K562 (cell line): Measurements from ENCODE around the gene SORT1. TPM values are rescaled to one million over a fixed set of nuclear protein-coding genes. Genes with fewer than 3 reads are reported as not detected.

Source experiments
- ARID3A ChIP-seq: IDR thresholded peaks from 2 replicates; pipeline ENCODE4 v1.6.1; 2012; ENCODE audit warnings: low read depth, low read length, improper control_type of control experiment, borderline replicate concordance
- ATF1 ChIP-seq, 2 experiments: fragments of 450-650 bp in 1 of 2; IDR thresholded peaks; 2 replicates each; pipeline ENCODE4 v1.6.1; 2016; ENCODE audit warnings: missing compliant biosample characterization in 1 of 2, missing genetic modification characterization in 1 of 2
- DPF2 ChIP-seq: fragments of 450-650 bp; IDR thresholded peaks from 2 replicates; pipeline ENCODE4 v1.6.1; 2016
- ESRRA ChIP-seq: fragments of 450-650 bp; IDR thresholded peaks from 2 replicates; pipeline ENCODE4 v1.6.1; 2014; ENCODE audit warnings: low read depth, mild to moderate bottlenecking, moderate library complexity, borderline replicate concordance
- GATAD2A ChIP-seq: fragments of 450-650 bp; IDR thresholded peaks from 2 replicates; pipeline ENCODE4 v1.6.1; 2017
- HCFC1 ChIP-seq: IDR thresholded peaks from 2 replicates; pipeline ENCODE4 v1.6.1; 2012; ENCODE audit warnings: low read depth, low read length, improper control_type of control experiment
- JUND ChIP-seq, 2 experiments: IDR thresholded peaks; 2 replicates in 1 of 2; 3 replicates in 1 of 2; pipeline ENCODE4 v1.6.1; 2011; ENCODE audit warnings: borderline replicate concordance in 2 of 2, low read depth in 2 of 2, low read length in 2 of 2, improper control_type of control experiment in 1 of 2, missing biosample characterization in 1 of 2, missing genetic modification characterization in 1 of 2, missing genetic modification reagents in 1 of 2
- MAX ChIP-seq: sonication (generic); formaldehyde crosslinking; IDR thresholded peaks from 2 replicates; pipeline ENCODE4 v1.9.0; 2022; ENCODE audit warnings: mild to moderate bottlenecking, missing genetic modification reagents
- NCOA4 ChIP-seq: fragments of 450-650 bp; IDR thresholded peaks from 2 replicates; pipeline ENCODE4 v1.6.1; 2018; ENCODE audit warnings: mild to moderate bottlenecking; ENCODE audit not compliant: partially characterized antibody
- PHF20 ChIP-seq: fragments of 450-650 bp; IDR thresholded peaks from 2 replicates; pipeline ENCODE4 v1.6.1; 2018; ENCODE audit not compliant: partially characterized antibody
- PRDM10 ChIP-seq: fragments of 450-650 bp; IDR thresholded peaks from 2 replicates; pipeline ENCODE4 v1.6.1; 2018; ENCODE audit not compliant: partially characterized antibody
- TBL1XR1 ChIP-seq, 2 experiments: IDR thresholded peaks; 2 replicates each; pipeline ENCODE4 v1.6.1; 2012; ENCODE audit warnings: improper control_type of control experiment in 2 of 2, low read length in 2 of 2, mild to moderate bottlenecking in 1 of 2
- ZBTB2 ChIP-seq: fragments of 450-650 bp; IDR thresholded peaks from 2 replicates; pipeline ENCODE4 v1.6.1; 2016; ENCODE audit warnings: antibody characterized with exemption
- ZNF280B ChIP-seq: fragments of 250-450 bp; sonication (Bioruptor Pico); IDR thresholded peaks from 2 replicates; pipeline ENCODE4 v1.5.1; 2021; ENCODE audit warnings: mild to moderate bottlenecking
- ZNF347 ChIP-seq: fragments of 450-650 bp; formaldehyde crosslinking; IDR thresholded peaks from 2 replicates; pipeline ENCODE4 v1.4.0; 2020; ENCODE audit warnings: low read depth, mild to moderate bottlenecking, moderate library complexity
- ZNF512 ChIP-seq: IDR thresholded peaks from 2 replicates; pipeline ENCODE4 v1.6.1; 2016; ENCODE audit warnings: missing genetic modification characterization, missing compliant biosample characterization
- polyA plus RNA-seq, 8 experiments: library from polyadenylated mRNA; depleted of rRNA in 4 of 8; stranded (reverse) in 5 of 8; unstranded in 3 of 8; fragments of >200 nt; fragmentation: Nextera tagmentation in 2 of 8; fragmentation: Illumina TruSeq in 1 of 8; extraction: Ambion mirVana in 2 of 8; extraction: Trizol in 1 of 8; gene quantifications; 2 replicates each; pipeline versions ENCODE4 v1.2.1 to v1.2.3, GENCODE V29; 2011 to 2014; ENCODE audit warnings: inconsistent platforms in 1 of 8, missing spikeins in 1 of 8
- total RNA-seq, 7 experiments: library from RNA; depleted of rRNA in 6 of 7; stranded (reverse); fragments of >200 nt in 6 of 7; fragmentation: Illumina TruSeq in 2 of 7; extraction: Trizol in 2 of 7; gene quantifications; 2 replicates each; pipeline versions ENCODE4 v1.2.1 to v1.2.3, GENCODE V29; 2011 to 2021; ENCODE audit warnings: low replicate concordance in 1 of 7

SORT1 gene
- total and polyA plus RNA-seq, 9 of the 15 experiments (the other 6 are each of a cell fraction or from before 2014, with no cell fraction given), result 27.4 to 112 (median 65.0) TPM

- TF ChIP-seq PRDM10 (no peak), PHF20 (no peak), ESRRA (0 out of 2 replicates have a peak, but pooled peaks have one; percentile 10), HCFC1 (no peak), TBL1XR1 (IDR thresholded peaks at IDR 0.05; ENCODE audit: low read length in 2 of 2) (peak in 1 of 2 experiments; percentile 9; a peak in 1 of 4 replicates), ZNF347 (CRISPR knock-in tag) (no peak), ARID3A (no peak; the same call in 1 of the 2 replicates), ZNF280B (CRISPR knock-in tag) (no peak), ZNF512 (tag) (no peak), NCOA4 (no peak), ZBTB2 (0 out of 2 replicates have a peak, but pooled peaks have one; percentile 46), GATAD2A (no peak; the same call in 1 of the 2 replicates), MAX (CRISPR knock-in tag) (peak; percentile 16; the same call in 1 of the 2 replicates), DPF2 (peak; percentile 76), ATF1 (CRISPR knock-in tag; IDR thresholded peaks at IDR 0.05) (no peak), ATF1 (tag; IDR thresholded peaks at IDR 0.05) (no peak), JUND (IDR thresholded peaks at IDR 0.05; ENCODE audit: borderline replicate concordance, low read depth, low read length) (no peak), JUND (tag; IDR thresholded peaks at IDR 0.05; ENCODE audit: borderline replicate concordance, low read depth, low read length) (peak; percentile 11; the same call in 2 of the 3 replicates)
Observed at GRCh38 chr1:109388884-109389637, 8.7 kb downstream of the SORT1 start (continued).
